GM19239 (cell line): ENCODE measurements around the gene CYP4B1.
"Not testable (repeated sequence)": the region's sequence is repeated elsewhere in the genome, so short reads cannot be mapped to it uniquely, and the experiment has no call there.

Experiments used
- DNase-seq: peaks from one replicate; pipeline ENCODE4 v3.0.0; 2011; ENCODE audit warnings: low spot score; ENCODE audit not compliant: insufficient read length
- FAIRE-seq: peaks from 2 replicates; lab custom pipeline; 2011; peaks lifted over from hg19 to GRCh38; lab: Jason Lieb, UNC

Gene CYP4B1

GRCh38 chr1:46812996-46813857, 14.4 kb downstream of the CYP4B1 start:
- DNase-seq: no peak
- no peak for FAIRE-seq

GRCh38 chr1:46813858-46814396, 15.1 kb downstream of the CYP4B1 start:
- FAIRE-seq: no peak
- DNase-seq: no peak

- DNase-seq: no peak
- FAIRE-seq: no peak
These were observed 16.3 kb downstream of the CYP4B1 start for GRCh38 chr1:46815133-46815532.

GRCh38 chr1:46816930-46817329, 18.1 kb downstream of the CYP4B1 start:
- no peak for DNase-seq
- FAIRE-seq: no peak

GRCh38 chr1:46817814-46818213, 19.0 kb downstream of the CYP4B1 start:
- FAIRE-seq (no peak), DNase-seq (no peak)

GRCh38 chr1:46818591-46818990, 19.7 kb downstream of the CYP4B1 start:
- FAIRE-seq (no peak), DNase-seq (no peak)

GRCh38 chr1:46819335-46819734, 20.5 kb downstream of the CYP4B1 start:
- no peak for DNase-seq
- FAIRE-seq: no peak

GRCh38 chr1:46820076-46820475, 21.2 kb downstream of the CYP4B1 start:
- DNase-seq: no peak
- FAIRE-seq: no peak

GRCh38 chr1:46820560-46821060, 21.8 kb downstream of the CYP4B1 start:
- no peak for DNase-seq
- FAIRE-seq: no peak

GRCh38 chr1:46822248-46822826, 23.5 kb downstream of the CYP4B1 start:
- DNase-seq (no peak), FAIRE-seq (no peak)

GRCh38 chr1:46823151-46823550, 24.3 kb downstream of the CYP4B1 start:
- DNase-seq: no peak
- no peak for FAIRE-seq

- not testable (repeated sequence) for FAIRE-seq, DNase-seq
These were observed 28.0 kb downstream of the CYP4B1 start for GRCh38 chr1:46826892-46827291.

- FAIRE-seq: no peak
- DNase-seq: no peak
These were observed 31.9 kb downstream of the CYP4B1 start for GRCh38 chr1:46830665-46831322.

- not testable (repeated sequence) for DNase-seq, FAIRE-seq
These were observed 36.6 kb downstream of the CYP4B1 start for GRCh38 chr1:46835469-46835868.

- not testable (repeated sequence) for FAIRE-seq, DNase-seq
These were observed 47.5 kb downstream of the CYP4B1 start for GRCh38 chr1:46846386-46846785.

- FAIRE-seq: peak; percentile 28
- DNase-seq: not testable (repeated sequence)
These were observed 58.8 kb downstream of the CYP4B1 start for GRCh38 chr1:46857660-46858065.

GRCh38 chr1:46862348-46862747, 63.5 kb downstream of the CYP4B1 start:
- no peak for DNase-seq

More at GRCh38 chr1:46862348-46862747, 63.5 kb downstream of the CYP4B1 start:
- FAIRE-seq: no peak
